GM12878 (cell line): Measurements from ENCODE around the gene LRP1B. TPM values are rescaled to one million over a fixed set of nuclear protein-coding genes. Genes with fewer than 3 reads are reported as not detected.

ENCODE experiments used
- ATAC-seq: fragments of 200-7000 bp; cut with Tn5 transposase; 3 replicates; pipeline ENCODE4 v1.9.1; 2020; ENCODE audit warnings: mild to moderate bottlenecking, moderate library complexity
- BruUV-seq: library from RNA; stranded (reverse); fragments of 400-500 nt; replicated peaks from 2 replicates; lab custom pipeline; 2021; lab: Mats Ljungman, UMichigan
- CTCF ChIA-PET: fragments of 300-600 bp; sonication (Branson Sonifier 250); formaldehyde crosslinking; extraction: SDS; loops from one replicate; lab custom pipeline; 2021; ENCODE audit warnings: inconsistent platforms; lab: Yijun Ruan, JAX
- POLR2A ChIA-PET: fragments of 350-600 bp; formaldehyde crosslinking; extraction: SDS; loops from one replicate; lab custom pipeline; 2021; ENCODE audit warnings: inconsistent platforms; lab: Charles Lee
- RAD21 ChIA-PET: fragments of 300-600 bp; sonication (Branson Sonifier 250); formaldehyde crosslinking; loops from one replicate; lab custom pipeline; 2023; ENCODE audit warnings: antibody characterized with exemption; ENCODE audit not compliant: unreplicated experiment; lab: Charles Lee
- SMC1A ChIA-PET: fragments of 300-600 bp; sonication (Branson Sonifier 250); formaldehyde crosslinking; loops from one replicate; lab custom pipeline; 2023; ENCODE audit not compliant: unreplicated experiment, uncharacterized antibody; lab: Charles Lee
- DNase-seq: peaks from one replicate; pipeline ENCODE4 v3.0.0-alpha.2; 2011; ENCODE audit warnings: low read depth, low spot score
- FAIRE-seq: peaks from 3 replicates; lab custom pipeline; 2011; peaks lifted over from hg19 to GRCh38; lab: Jason Lieb, UNC
- H2AFZ ChIP-seq: 2 replicates; pipeline ENCODE4 v1.6.0; 2011; ENCODE audit warnings: low read depth, low read length, control low read depth; ENCODE audit not compliant: control insufficient read depth
- H3K27ac ChIP-seq: 2 replicates; pipeline ENCODE4 v1.5.1; 2011; ENCODE audit warnings: control low read depth; ENCODE audit not compliant: control insufficient read depth, insufficient read depth
- H3K27me3 ChIP-seq, 2 experiments: replicated peaks in 1 of 2; 2 replicates each; pipeline versions ENCODE4 v1.6.0 to v1.6.1; 2011; ENCODE audit warnings: low read length in 1 of 2; ENCODE audit not compliant: control insufficient read depth in 2 of 2, insufficient read depth in 2 of 2
- H3K36me3 ChIP-seq, 2 experiments: 2 replicates each; pipeline ENCODE4 v1.5.1; 2011; ENCODE audit warnings: low read length in 1 of 2; ENCODE audit not compliant: control insufficient read depth in 2 of 2, insufficient read depth in 2 of 2
- H3K4me1 ChIP-seq: 2 replicates; pipeline ENCODE4 v1.6.1; 2011; ENCODE audit warnings: mild to moderate bottlenecking, low read length, moderate library complexity, mixed read lengths; ENCODE audit not compliant: control insufficient read depth, insufficient read depth
- H3K4me2 ChIP-seq: 2 replicates; pipeline ENCODE4 v1.6.0; 2011; ENCODE audit warnings: control low read depth; ENCODE audit not compliant: control insufficient read depth, insufficient read depth
- H3K4me3 ChIP-seq: fragments of 200-600 bp; sonication (generic); 2 replicates; pipeline ENCODE4 v1.5.1; 2016
- H3K79me2 ChIP-seq: 2 replicates; pipeline ENCODE4 v1.6.0; 2011; ENCODE audit warnings: low read length; ENCODE audit not compliant: control insufficient read depth, insufficient read depth
- H3K9ac ChIP-seq: 2 replicates; pipeline ENCODE4 v1.8.0; 2011; ENCODE audit warnings: low read length, control low read depth, mixed read lengths; ENCODE audit not compliant: control insufficient read depth, insufficient read depth
- H3K9me3 ChIP-seq: replicated peaks from 3 replicates; pipeline ENCODE4 v1.5.1; 2011; ENCODE audit warnings: mild to moderate bottlenecking, low read length; ENCODE audit not compliant: control insufficient read depth, insufficient read depth
- H4K20me1 ChIP-seq: 2 replicates; pipeline ENCODE4 v1.6.0; 2011; ENCODE audit not compliant: control insufficient read depth, insufficient read depth
- CBX5 ChIP-seq: sonication (generic); IDR thresholded peaks from 2 replicates; pipeline ENCODE4 v1.6.1; 2016; ENCODE audit warnings: low read depth, moderate library complexity, mild to moderate bottlenecking, inconsistent platforms
- ETV6 ChIP-seq, 2 experiments: fragments of 450-650 bp in 1 of 2; IDR thresholded peaks in 1 of 2; conservative IDR thresholded peaks in 1 of 2; 2 replicates each; pipeline ENCODE4 v1.6.1; 2014; ENCODE audit warnings: antibody characterized with exemption in 1 of 2, borderline replicate concordance in 1 of 2, low read depth in 1 of 2, mild to moderate bottlenecking in 1 of 2, moderate library complexity in 1 of 2
- GABPA ChIP-seq: IDR thresholded peaks from 2 replicates; pipeline ENCODE4 v1.6.1; 2014; ENCODE audit warnings: antibody characterized with exemption, low read depth, mild to moderate bottlenecking, inconsistent platforms
- HCFC1 ChIP-seq: fragments of 150-350 bp; IDR thresholded peaks from 2 replicates; pipeline ENCODE4 v1.6.1; 2014; ENCODE audit warnings: low read length
- HDAC2 ChIP-seq: fragments of 200-600 bp; sonication (generic); IDR thresholded peaks from 2 replicates; pipeline ENCODE4 v1.6.1; 2017
- HDGF ChIP-seq: fragments of 450-650 bp; IDR thresholded peaks from 2 replicates; pipeline ENCODE4 v1.6.1; 2016; ENCODE audit warnings: antibody characterized with exemption
- MTA2 ChIP-seq: fragments of 450-650 bp; IDR thresholded peaks from 2 replicates; pipeline ENCODE4 v1.6.1; 2016; ENCODE audit warnings: low read depth, mild to moderate bottlenecking, moderate library complexity
- NFYB ChIP-seq: IDR thresholded peaks from 2 replicates; pipeline ENCODE4 v1.6.1; 2011; ENCODE audit warnings: low read depth, mild to moderate bottlenecking, low read length, improper control_type of control experiment, moderate library complexity; ENCODE audit not compliant: insufficient read depth
- SMARCA5 ChIP-seq: fragments of 450-650 bp; IDR thresholded peaks from 2 replicates; pipeline ENCODE4 v1.6.1; 2017; ENCODE audit warnings: mild to moderate bottlenecking
- WGBS: methylation state at CpG from one replicate; pipeline ENCODE4 v1.1.6; 2016; ENCODE audit warnings: low lambda C conversion rate; ENCODE audit not compliant: insufficient replicate concordance, insufficient coverage; ENCODE audit errors: missing lambda C conversion rate; 5-methylcytosine and 5-hydroxymethylcytosine counted together
- in situ Hi-C: fragments of 300-500 bp; cut with MboI; formaldehyde crosslinking; loops from 9 replicates; pipeline ENCODE4 v1.14.3; 2018; ENCODE audit warnings: mixed read lengths
- intact Hi-C: fragments of 100-400 bp; cut with micrococcal nuclease; formaldehyde crosslinking; loops from one replicate; pipeline ENCODE4 v1.14.2; 2022; ENCODE audit not compliant: unreplicated experiment
- polyA plus RNA-seq, 11 experiments: library from polyadenylated mRNA; depleted of rRNA in 4 of 11; unstranded in 6 of 11; stranded (reverse) in 5 of 11; fragments of >200 nt; fragmentation: Nextera tagmentation in 4 of 11; fragmentation: Illumina TruSeq in 1 of 11; extraction: Ambion mirVana in 4 of 11; extraction: Trizol in 1 of 11; gene quantifications; 1 replicate in 1 of 11; 2 replicates in 10 of 11; pipeline versions ENCODE4 v1.2.1 to v1.2.3, GENCODE V29; 2011 to 2016; ENCODE audit warnings: inconsistent platforms in 2 of 11, missing spikeins in 2 of 11, low read depth in 1 of 11
- total RNA-seq, 4 experiments: library from RNA; depleted of rRNA in 3 of 4; stranded (reverse); fragments of >200 nt in 3 of 4; fragmentation: Illumina TruSeq in 1 of 4; extraction: Trizol in 1 of 4; gene quantifications; 2 replicates each; pipeline versions ENCODE4 v1.2.1 to v1.2.3, GENCODE V29; 2013 to 2021

Gene LRP1B
- total and polyA plus RNA-seq, 10 of the 15 experiments (the other 5 are each of a cell fraction or from before 2014, with no cell fraction given): under 0.01 to 0.06 (median 0.03) TPM; not detected in 5

GRCh38 chr2:140797718-140798117, 1333.1 kb downstream of the LRP1B start (continued):
- peak; percentile 34; the same call in 1 of the 2 replicates for TF ChIP-seq MTA2
- TF ChIP-seq GABPA: peak; percentile 57; the same call in 1 of the 2 replicates
- peak in 1 of 2 experiments; percentile 100; a peak in 2 of 4 replicates for TF ChIP-seq ETV6 (conservative IDR thresholded peaks at IDR 0.05 in 1 of 2, IDR thresholded peaks at IDR 0.05 in 1 of 2; ENCODE audit: borderline replicate concordance in 1 of 2, low read depth in 1 of 2)

- in situ Hi-C loops: no loop called here
- 0% methylated on average over 2 of the region's 2 CpGs for WGBS
- intact Hi-C loops: no loop called here
- ChIA-PET RAD21 (no interaction called here), POLR2A (no interaction called here), CTCF (no interaction called here), SMC1A (no interaction called here)
- Histone ChIP-seq H3K36me3 (no peaks in the 10 kb centered on the region), H3K4me1 (no peaks in the 10 kb centered on the region), H4K20me1 (no peaks in the 10 kb centered on the region), H3K27me3 (no peaks in the 10 kb centered on the region), H3K27ac (no peak overlapping the region), H3K9me3 (no peaks in the 10 kb centered on the region), H3K9ac (no peak overlapping the region), H3K4me2 (no peak overlapping the region), H2AFZ (no peak overlapping the region), H3K4me3 (no peak overlapping the region), H3K79me2 (no peaks in the 10 kb centered on the region)
- TF ChIP-seq SMARCA5 (no peak), CBX5 (no peak)
- FAIRE-seq (no peak), ATAC-seq (no peak), DNase-seq (no peak)
- BruUV-seq: no TSS peak
Observed at GRCh38 chr2:140791802-140792201, 1339.0 kb downstream of the LRP1B start.

GRCh38 chr2:140786585-140786984, 1344.2 kb downstream of the LRP1B start:
- TF ChIP-seq HDAC2 (no peak), NFYB (no peak), HCFC1 (no peak), HDGF (no peak)
- no peak overlapping the region for H3K9ac ChIP-seq
- H3K36me3 ChIP-seq: no peaks in the 10 kb centered on the region
- in situ Hi-C loops: no loop called here
- H3K4me3 ChIP-seq: no peak overlapping the region
- intact Hi-C loops: no loop called here
- no TSS peak for BruUV-seq
- CTCF ChIA-PET: interaction anchor here (1.0 kb wide), 1 partner anchor 77 kb away, joined by 4 read pairs; no protein-coding TSS in a partner anchor
- no peak overlapping the region for H3K27ac ChIP-seq
- ATAC-seq (no peak), DNase-seq (no peak), FAIRE-seq (no peak)
- no peaks in the 10 kb centered on the region for H4K20me1 ChIP-seq
- 0% methylated on average over 2 of the region's 2 CpGs for WGBS
- no peak overlapping the region for H3K4me2 ChIP-seq
- H3K79me2 ChIP-seq: no peaks in the 10 kb centered on the region
- SMC1A ChIA-PET: no interaction called here
- H3K4me1 ChIP-seq: no peaks in the 10 kb centered on the region
- no peaks in the 10 kb centered on the region for H3K27me3 ChIP-seq
- RAD21 ChIA-PET: interaction anchor here (1.0 kb wide), 1 partner anchor 9 kb away, joined by 3 read pairs; no protein-coding TSS in a partner anchor
- H2AFZ ChIP-seq: no peak overlapping the region
- POLR2A ChIA-PET: no interaction called here
- H3K9me3 ChIP-seq: no peaks in the 10 kb centered on the region
